Measurements from ENCODE around the gene MEN1.
A peak's percentile ranks its signal among the peaks of the same experiment; 100 is the strongest.

The MEN1 gene

DNA sequence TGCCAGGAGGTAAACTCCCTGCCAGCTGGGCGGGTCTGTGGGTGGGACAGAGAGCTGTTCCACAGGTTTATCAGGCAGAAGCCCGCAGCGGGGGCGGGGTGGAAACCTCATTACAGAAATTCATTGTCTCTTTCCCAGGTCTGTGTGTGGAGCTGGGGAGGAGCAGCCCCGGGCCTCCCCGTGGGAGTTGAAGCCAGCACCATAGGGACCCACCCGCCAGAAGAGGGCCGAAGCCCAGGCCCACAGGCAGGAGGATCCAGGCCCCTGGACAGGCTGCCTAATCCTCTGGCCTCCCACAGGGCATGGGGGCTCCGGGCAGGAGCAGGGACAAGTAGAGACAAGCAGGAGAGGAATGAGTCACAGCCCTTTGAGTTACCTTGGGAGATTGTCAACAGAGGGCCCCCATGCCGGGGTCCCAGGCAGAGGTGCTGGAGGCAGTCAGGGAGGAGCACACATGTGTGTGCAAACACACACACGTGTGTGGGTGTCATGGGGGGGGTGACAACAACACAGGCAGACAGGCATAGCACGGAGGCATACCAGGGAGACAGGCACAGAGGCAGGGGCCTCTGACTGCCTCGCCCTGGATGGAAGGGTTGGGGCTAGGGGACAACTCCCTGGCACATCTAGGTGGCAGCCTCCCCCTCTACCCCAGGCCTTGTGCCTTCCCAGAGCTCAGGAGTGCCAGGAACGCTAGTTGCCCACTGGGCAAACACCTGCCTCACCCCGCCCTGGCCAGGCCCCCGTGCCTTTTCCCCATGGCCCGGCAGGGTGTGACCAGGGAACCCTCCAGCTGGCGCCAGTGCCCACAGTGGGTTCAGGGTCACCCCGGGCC is 32.7 kb upstream of the MEN1 start (continued):
- TF ChIP-seq, protein P1, sequence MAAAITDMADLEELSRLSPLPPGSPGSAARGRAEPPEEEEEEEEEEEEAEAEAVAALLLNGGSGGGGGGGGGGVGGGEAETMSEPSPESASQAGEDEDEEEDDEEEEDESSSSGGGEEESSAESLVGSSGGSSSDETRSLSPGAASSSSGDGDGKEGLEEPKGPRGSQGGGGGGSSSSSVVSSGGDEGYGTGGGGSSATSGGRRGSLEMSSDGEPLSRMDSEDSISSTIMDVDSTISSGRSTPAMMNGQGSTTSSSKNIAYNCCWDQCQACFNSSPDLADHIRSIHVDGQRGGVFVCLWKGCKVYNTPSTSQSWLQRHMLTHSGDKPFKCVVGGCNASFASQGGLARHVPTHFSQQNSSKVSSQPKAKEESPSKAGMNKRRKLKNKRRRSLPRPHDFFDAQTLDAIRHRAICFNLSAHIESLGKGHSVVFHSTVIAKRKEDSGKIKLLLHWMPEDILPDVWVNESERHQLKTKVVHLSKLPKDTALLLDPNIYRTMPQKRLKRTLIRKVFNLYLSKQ (tag by site-specific recombination; IDR thresholded peaks at IDR 0.05; ENCODE audit: borderline replicate concordance): no peak
- peak; percentile 14; the same call in 1 of the 2 replicates for TF ChIP-seq KLF1 (tag by site-specific recombination; IDR thresholded peaks at IDR 0.05)
- TF ChIP-seq WT1 (tag by site-specific recombination; IDR thresholded peaks at IDR 0.05): peak; percentile 45; the same call in 1 of the 2 replicates
- no peak for TF ChIP-seq ZNF140 (tag by site-specific recombination; IDR thresholded peaks at IDR 0.05)
- no peak for TF ChIP-seq ZNF37A (tag by site-specific recombination; IDR thresholded peaks at IDR 0.05)
- peak; percentile 64 for TF ChIP-seq ZNF629 (tag by site-specific recombination; IDR thresholded peaks at IDR 0.05)
- TF ChIP-seq ZBTB20 (tag by site-specific recombination; IDR thresholded peaks at IDR 0.05): peak; percentile 86
- TF ChIP-seq ZNF600 (tag by site-specific recombination; IDR thresholded peaks at IDR 0.05): no peak
- no peak for TF ChIP-seq ZNF473 (tag by site-specific recombination; IDR thresholded peaks at IDR 0.05)
- no peak for TF ChIP-seq HOXD13 (CRISPR knock-in tag; IDR thresholded peaks at IDR 0.05; ENCODE audit: borderline replicate concordance)
- 0 out of 2 replicates have a peak, but pooled peaks have one; percentile 35 for TF ChIP-seq OSR2 (tag by site-specific recombination; IDR thresholded peaks at IDR 0.05)
- no peak for TF ChIP-seq ZNF558 (tag by site-specific recombination; IDR thresholded peaks at IDR 0.05)
- TF ChIP-seq ZNF785 (tag by site-specific recombination; IDR thresholded peaks at IDR 0.05): no peak
- no peak for TF ChIP-seq ZNF658 (tag by site-specific recombination; IDR thresholded peaks at IDR 0.05)
- TF ChIP-seq ZNF324 (tag by site-specific recombination; IDR thresholded peaks at IDR 0.05): 0 out of 2 replicates have a peak, but pooled peaks have one; percentile 21
- TF ChIP-seq, protein P2, sequence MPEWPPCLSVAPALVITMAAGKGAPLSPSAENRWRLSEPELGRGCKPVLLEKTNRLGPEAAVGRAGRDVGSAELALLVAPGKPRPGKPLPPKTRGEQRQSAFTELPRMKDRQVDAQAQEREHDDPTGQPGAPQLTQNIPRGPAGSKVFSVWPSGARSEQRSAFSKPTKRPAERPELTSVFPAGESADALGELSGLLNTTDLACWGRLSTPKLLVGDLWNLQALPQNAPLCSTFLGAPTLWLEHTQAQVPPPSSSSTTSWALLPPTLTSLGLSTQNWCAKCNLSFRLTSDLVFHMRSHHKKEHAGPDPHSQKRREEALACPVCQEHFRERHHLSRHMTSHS (tag by site-specific recombination; IDR thresholded peaks at IDR 0.05): no peak
- TF ChIP-seq ZNF621 (tag by site-specific recombination; IDR thresholded peaks at IDR 0.05): no peak
- no peak for TF ChIP-seq ZNF843 (tag by site-specific recombination; IDR thresholded peaks at IDR 0.05)
- TF ChIP-seq ZNF561 (tag by site-specific recombination; IDR thresholded peaks at IDR 0.05; ENCODE audit: borderline replicate concordance): no peak
- no peak for TF ChIP-seq ZNF416 (tag by site-specific recombination; IDR thresholded peaks at IDR 0.05)
- TF ChIP-seq ZNF202 (tag by site-specific recombination; IDR thresholded peaks at IDR 0.05; ENCODE audit: borderline replicate concordance): no peak
- TF ChIP-seq ZNF623 (tag by site-specific recombination; IDR thresholded peaks at IDR 0.05): no peak
- TF ChIP-seq, protein P3, sequence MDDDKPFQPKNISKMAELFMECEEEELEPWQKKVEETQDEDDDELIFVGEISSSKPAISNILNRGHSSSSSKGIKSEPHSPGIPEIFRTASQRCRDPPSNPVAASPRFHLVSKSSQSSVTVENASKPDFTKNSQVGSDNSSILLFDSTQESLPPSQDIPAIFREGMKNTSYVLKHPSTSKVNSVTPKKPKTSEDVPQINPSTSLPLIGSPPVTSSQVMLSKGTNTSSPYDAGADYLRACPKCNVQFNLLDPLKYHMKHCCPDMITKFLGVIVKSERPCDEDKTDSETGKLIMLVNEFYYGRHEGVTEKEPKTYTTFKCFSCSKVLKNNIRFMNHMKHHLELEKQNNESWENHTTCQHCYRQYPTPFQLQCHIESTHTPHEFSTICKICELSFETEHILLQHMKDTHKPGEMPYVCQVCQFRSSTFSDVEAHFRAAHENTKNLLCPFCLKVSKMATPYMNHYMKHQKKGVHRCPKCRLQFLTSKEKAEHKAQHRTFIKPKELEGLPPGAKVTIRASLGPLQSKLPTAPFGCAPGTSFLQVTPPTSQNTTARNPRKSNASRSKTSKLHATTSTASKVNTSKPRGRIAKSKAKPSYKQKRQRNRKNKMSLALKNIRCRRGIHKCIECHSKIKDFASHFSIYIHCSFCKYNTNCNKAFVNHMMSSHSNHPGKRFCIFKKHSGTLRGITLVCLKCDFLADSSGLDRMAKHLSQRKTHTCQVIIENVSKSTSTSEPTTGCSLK (tag by site-specific recombination; IDR thresholded peaks at IDR 0.05): no peak
- TF ChIP-seq ZNF138 (tag by site-specific recombination; IDR thresholded peaks at IDR 0.05; ENCODE audit: borderline replicate concordance): no peak
- no peak for TF ChIP-seq ZNF626 (tag by site-specific recombination; IDR thresholded peaks at IDR 0.05)
- 0 out of 2 replicates have a peak, but pooled peaks have one; percentile 12 for TF ChIP-seq KLF8 (tag by site-specific recombination; IDR thresholded peaks at IDR 0.05)
- TF ChIP-seq, protein P4, sequence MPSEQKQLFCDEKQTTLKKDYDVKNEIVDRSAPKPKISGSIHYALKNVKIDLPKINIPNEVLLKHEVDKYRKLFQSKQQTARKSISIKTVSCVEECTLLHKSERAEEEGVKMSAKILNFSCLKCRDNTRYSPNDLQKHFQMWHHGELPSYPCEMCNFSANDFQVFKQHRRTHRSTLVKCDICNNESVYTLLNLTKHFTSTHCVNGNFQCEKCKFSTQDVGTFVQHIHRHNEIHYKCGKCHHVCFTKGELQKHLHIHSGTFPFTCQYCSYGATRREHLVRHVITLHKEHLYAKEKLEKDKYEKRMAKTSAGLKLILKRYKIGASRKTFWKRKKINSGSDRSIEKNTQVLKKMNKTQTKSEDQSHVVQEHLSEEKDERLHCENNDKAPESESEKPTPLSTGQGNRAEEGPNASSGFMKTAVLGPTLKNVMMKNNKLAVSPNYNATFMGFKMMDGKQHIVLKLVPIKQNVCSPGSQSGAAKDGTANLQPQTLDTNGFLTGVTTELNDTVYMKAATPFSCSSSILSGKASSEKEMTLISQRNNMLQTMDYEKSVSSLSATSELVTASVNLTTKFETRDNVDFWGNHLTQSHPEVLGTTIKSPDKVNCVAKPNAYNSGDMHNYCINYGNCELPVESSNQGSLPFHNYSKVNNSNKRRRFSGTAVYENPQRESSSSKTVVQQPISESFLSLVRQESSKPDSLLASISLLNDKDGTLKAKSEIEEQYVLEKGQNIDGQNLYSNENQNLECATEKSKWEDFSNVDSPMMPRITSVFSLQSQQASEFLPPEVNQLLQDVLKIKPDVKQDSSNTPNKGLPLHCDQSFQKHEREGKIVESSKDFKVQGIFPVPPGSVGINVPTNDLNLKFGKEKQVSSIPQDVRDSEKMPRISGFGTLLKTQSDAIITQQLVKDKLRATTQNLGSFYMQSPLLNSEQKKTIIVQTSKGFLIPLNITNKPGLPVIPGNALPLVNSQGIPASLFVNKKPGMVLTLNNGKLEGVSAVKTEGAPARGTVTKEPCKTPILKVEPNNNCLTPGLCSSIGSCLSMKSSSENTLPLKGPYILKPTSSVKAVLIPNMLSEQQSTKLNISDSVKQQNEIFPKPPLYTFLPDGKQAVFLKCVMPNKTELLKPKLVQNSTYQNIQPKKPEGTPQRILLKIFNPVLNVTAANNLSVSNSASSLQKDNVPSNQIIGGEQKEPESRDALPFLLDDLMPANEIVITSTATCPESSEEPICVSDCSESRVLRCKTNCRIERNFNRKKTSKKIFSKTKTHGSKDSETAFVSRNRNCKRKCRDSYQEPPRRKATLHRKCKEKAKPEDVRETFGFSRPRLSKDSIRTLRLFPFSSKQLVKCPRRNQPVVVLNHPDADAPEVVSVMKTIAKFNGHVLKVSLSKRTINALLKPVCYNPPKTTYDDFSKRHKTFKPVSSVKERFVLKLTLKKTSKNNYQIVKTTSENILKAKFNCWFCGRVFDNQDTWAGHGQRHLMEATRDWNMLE (tag by site-specific recombination; conservative IDR thresholded peaks at IDR 0.05; ENCODE audit: low read depth): no peak
- TF ChIP-seq EGR2 (tag by site-specific recombination; IDR thresholded peaks at IDR 0.05; ENCODE audit: low read depth): peak; percentile 68
- TF ChIP-seq ZNF670 (tag by site-specific recombination; IDR thresholded peaks at IDR 0.05; ENCODE audit: low read depth): no peak
- no peak for TF ChIP-seq SCRT1 (tag by site-specific recombination; IDR thresholded peaks at IDR 0.05; ENCODE audit: borderline replicate concordance)
- peak; percentile 61 for TF ChIP-seq ZBTB17 (tag by site-specific recombination; IDR thresholded peaks at IDR 0.05)
- TF ChIP-seq ZNF292 (tag by site-specific recombination; IDR thresholded peaks at IDR 0.05; ENCODE audit: borderline replicate concordance, low read depth): no peak

Data from HEK293 (cell line).